NCI-H1417 (cell line): ENCODE measurements around the gene SLX4IP.
A peak's percentile ranks its signal among the peaks of the same experiment; 100 is the strongest.

Experiments used
- DNase-seq, 3 experiments: peaks; one replicate each; lab custom pipeline; 2025; lab: John Stamatoyannopoulos, UW

SLX4IP gene

GRCh38 chr20:10550204-10551118 is 115.4 kb downstream of the SLX4IP start:
- DNase-seq = no peak

- no peak for DNase-seq
Measured at GRCh38 chr20:10551732-10552724, 116.9 kb downstream of the SLX4IP start.

GRCh38 chr20:10553326-10553984 is 118.3 kb downstream of the SLX4IP start:
- DNase-seq = peak; percentile 53 to 88 (median 83)

- peak in 1 of 3 experiments; percentile 14 for DNase-seq
Measured at GRCh38 chr20:10554285-10554684, 119.2 kb downstream of the SLX4IP start.

GRCh38 chr20:10555393-10555792 is 120.3 kb downstream of the SLX4IP start:
- no peak for DNase-seq

GRCh38 chr20:10555865-10556308 is 120.8 kb downstream of the SLX4IP start:
- DNase-seq = no peak

GRCh38 chr20:10556519-10557083 is 121.5 kb downstream of the SLX4IP start:
- DNase-seq = no peak

GRCh38 chr20:10557685-10558084 is 122.6 kb downstream of the SLX4IP start:
- DNase-seq = peak; percentile 7 to 87 (median 19)

GRCh38 chr20:10558635-10559187 is 123.6 kb downstream of the SLX4IP start:
- DNase-seq = no peak

GRCh38 chr20:10559266-10559665 is 124.2 kb downstream of the SLX4IP start:
- DNase-seq = peak in 1 of 3 experiments; percentile 38

GRCh38 chr20:10560686-10561085 is 125.6 kb downstream of the SLX4IP start:
- no peak for DNase-seq

GRCh38 chr20:10561302-10561701 is 126.2 kb downstream of the SLX4IP start:
- DNase-seq = no peak

- DNase-seq = no peak
Measured at GRCh38 chr20:10562899-10563298, 127.8 kb downstream of the SLX4IP start.

GRCh38 chr20:10563935-10564492 is 128.9 kb downstream of the SLX4IP start:
- no peak for DNase-seq

GRCh38 chr20:10565191-10565921 is 130.3 kb downstream of the SLX4IP start:
- no peak for DNase-seq

- DNase-seq = no peak
Measured at GRCh38 chr20:10565922-10566897, 131.1 kb downstream of the SLX4IP start.

- DNase-seq = no peak
Measured at GRCh38 chr20:10568032-10568431, 132.9 kb downstream of the SLX4IP start.

- DNase-seq = no peak
Measured at GRCh38 chr20:10571313-10571815, 136.3 kb downstream of the SLX4IP start.

GRCh38 chr20:10572853-10573252 is 137.7 kb downstream of the SLX4IP start:
- no peak for DNase-seq
